ENCODE measurements around the gene TRABD2B. TPM values are rescaled to one million over a fixed set of nuclear protein-coding genes. Genes with fewer than 3 reads are reported as not detected.

The TRABD2B gene
- total and polyA plus RNA-seq, 2 of the 4 experiments (the other 2 are of a cell fraction): not detected

DNA sequence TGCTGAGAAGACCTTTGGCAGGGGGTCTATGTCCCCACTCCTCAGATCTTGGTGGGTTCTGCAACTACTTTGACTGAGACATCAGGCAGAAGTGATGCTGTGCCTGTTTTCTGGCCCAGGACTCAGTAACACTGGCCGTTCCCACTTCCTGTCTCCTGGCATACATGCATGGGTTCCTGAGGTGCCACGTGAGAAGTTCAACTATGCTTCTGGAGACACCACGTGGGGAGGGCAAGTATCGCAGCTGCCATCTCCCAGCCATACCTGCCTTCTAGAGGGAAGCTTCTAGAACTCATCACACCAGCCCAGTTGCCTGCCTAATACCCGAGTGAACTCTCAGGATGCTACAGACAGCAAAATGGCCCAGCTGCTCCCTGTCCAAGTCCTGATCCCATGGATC lies 65.8 kb downstream of the TRABD2B start:
- Histone ChIP-seq H3K27ac (ENCODE audit: insufficient read depth, low read length) (no peak overlapping the region), H3K56ac (ENCODE audit: extremely low read depth, insufficient read depth, low read length) (no peak overlapping the region), H2AFZ (replicated peaks; ENCODE audit: low read length, poor library complexity) (no peak overlapping the region), H2BK20ac (ENCODE audit: low read depth, low read length) (no peak overlapping the region), H3K27me3 (ENCODE audit: control insufficient read depth, insufficient read depth, low read length) (no peaks in the 10 kb centered on the region), H4K20me1 (ENCODE audit: insufficient read depth, low read length) (no peaks in the 10 kb centered on the region), H3K36me3 (ENCODE audit: control insufficient read depth, insufficient read depth, low read length) (no peaks in the 10 kb centered on the region), H3K4me2 (ENCODE audit: low read depth, low read length) (no peak overlapping the region), H2AK9ac (replicated peaks; ENCODE audit: low read depth, low read length, poor library complexity) (no peak overlapping the region), H3K9me1 (ENCODE audit: insufficient read depth, low read length) (no peaks in the 10 kb centered on the region), H3K23ac (ENCODE audit: low read depth, low read length) (no peak overlapping the region), H2BK15ac (ENCODE audit: low read depth, low read length) (no peak overlapping the region), H4K91ac (ENCODE audit: insufficient read depth, low read depth, low read length) (no peak overlapping the region), H3K18ac (ENCODE audit: low read depth, low read length) (no peak overlapping the region), H3K9ac (ENCODE audit: low read depth, low read length) (no peak overlapping the region), H2AK5ac (ENCODE audit: low read depth, low read length) (no peak overlapping the region), H3K4me1 (ENCODE audit: control insufficient read depth, insufficient read depth, low read length) (no peaks in the 10 kb centered on the region), H3K9me3 (ENCODE audit: control insufficient read depth, insufficient read depth, low read length) (no peaks in the 10 kb centered on the region), H2BK5ac (ENCODE audit: low read depth, low read length, poor library complexity, severe bottlenecking) (no peak overlapping the region), H4K8ac (ENCODE audit: low read depth in 2 of 2, low read length in 2 of 2) (no peak overlapping the region), H3K4me3 (ENCODE audit: insufficient read depth, low read depth, low read length) (no peak overlapping the region), H2BK120ac (ENCODE audit: low read depth, low read length) (no peak overlapping the region), H3K14ac (replicated peaks; ENCODE audit: low read depth, low read length) (no peak overlapping the region), H4K5ac (ENCODE audit: low read depth, low read length) (no peak overlapping the region), H3K79me1 (ENCODE audit: low read depth in 1 of 2, low read length in 2 of 2) (no peaks in the 10 kb centered on the region), H3K4ac (ENCODE audit: low read depth, low read length) (no peak overlapping the region)
- intact Hi-C loops (cut with micrococcal nuclease): no loop called here
- ChIA-PET CTCF (no interaction called here), POLR2A (ENCODE audit: unreplicated experiment) (no interaction called here)
- DNase-seq (no peak), ATAC-seq (ENCODE audit: low read depth) (no peak)
- dilution Hi-C loops (cut with HindIII; ENCODE audit: low sequenced_read_pairs, unreplicated experiment): no loop called here
- 0% methylated on average over 1 of the region's 5 CpGs; no CpG with 5 or more reads in 1 of the 2 experiments for WGBS, 2 experiments (ENCODE audit: extremely low coverage in 2 of 2, insufficient read length in 1 of 2)
- in situ Hi-C loops (cut with MboI; ENCODE audit: low sequenced_read_pairs): no loop called here
- TF ChIP-seq, protein P1, sequence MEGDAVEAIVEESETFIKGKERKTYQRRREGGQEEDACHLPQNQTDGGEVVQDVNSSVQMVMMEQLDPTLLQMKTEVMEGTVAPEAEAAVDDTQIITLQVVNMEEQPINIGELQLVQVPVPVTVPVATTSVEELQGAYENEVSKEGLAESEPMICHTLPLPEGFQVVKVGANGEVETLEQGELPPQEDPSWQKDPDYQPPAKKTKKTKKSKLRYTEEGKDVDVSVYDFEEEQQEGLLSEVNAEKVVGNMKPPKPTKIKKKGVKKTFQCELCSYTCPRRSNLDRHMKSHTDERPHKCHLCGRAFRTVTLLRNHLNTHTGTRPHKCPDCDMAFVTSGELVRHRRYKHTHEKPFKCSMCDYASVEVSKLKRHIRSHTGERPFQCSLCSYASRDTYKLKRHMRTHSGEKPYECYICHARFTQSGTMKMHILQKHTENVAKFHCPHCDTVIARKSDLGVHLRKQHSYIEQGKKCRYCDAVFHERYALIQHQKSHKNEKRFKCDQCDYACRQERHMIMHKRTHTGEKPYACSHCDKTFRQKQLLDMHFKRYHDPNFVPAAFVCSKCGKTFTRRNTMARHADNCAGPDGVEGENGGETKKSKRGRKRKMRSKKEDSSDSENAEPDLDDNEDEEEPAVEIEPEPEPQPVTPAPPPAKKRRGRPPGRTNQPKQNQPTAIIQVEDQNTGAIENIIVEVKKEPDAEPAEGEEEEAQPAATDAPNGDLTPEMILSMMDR (conservative IDR thresholded peaks at IDR 0.05; ENCODE audit: low read depth, low read length): 0 out of 2 replicates have a peak, but pooled peaks have one; percentile 1
- TF ChIP-seq SMC3 (IDR thresholded peaks at IDR 0.05; ENCODE audit: low read depth, low read length): no peak
- no peak for TF ChIP-seq MAFK (IDR thresholded peaks at IDR 0.05; ENCODE audit: low read depth, low read length)
- TF ChIP-seq BHLHE40 (IDR thresholded peaks at IDR 0.05; ENCODE audit: low read depth, low read length): no peak
- no peak for TF ChIP-seq MAZ (IDR thresholded peaks at IDR 0.05; ENCODE audit: borderline replicate concordance, low read depth, low read length)
- TF ChIP-seq, protein P2, sequence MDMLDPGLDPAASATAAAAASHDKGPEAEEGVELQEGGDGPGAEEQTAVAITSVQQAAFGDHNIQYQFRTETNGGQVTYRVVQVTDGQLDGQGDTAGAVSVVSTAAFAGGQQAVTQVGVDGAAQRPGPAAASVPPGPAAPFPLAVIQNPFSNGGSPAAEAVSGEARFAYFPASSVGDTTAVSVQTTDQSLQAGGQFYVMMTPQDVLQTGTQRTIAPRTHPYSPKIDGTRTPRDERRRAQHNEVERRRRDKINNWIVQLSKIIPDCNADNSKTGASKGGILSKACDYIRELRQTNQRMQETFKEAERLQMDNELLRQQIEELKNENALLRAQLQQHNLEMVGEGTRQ (IDR thresholded peaks at IDR 0.05; ENCODE audit: low read depth, low read length): no peak
- no TSS peak for BruUV-seq (replicated peaks)
